Stimulated activated CD4-positive, alpha-beta T cell treated with anti-CD3 and anti-CD28 coated beads, Interleukin-15, amount 100 ng/mL, for 48 hours (primary cell): ENCODE measurements around the gene CD86.
"Not testable (repeated sequence)": the region's sequence is repeated elsewhere in the genome, so short reads cannot be mapped to it uniquely, and the experiment has no call there.

ENCODE experiments used
- DNase-seq, 2 donors: peaks; one replicate each; pipeline ENCODE4 v3.0.0-alpha.2; 2020; ENCODE audit warnings: low read depth in 2 of 2

Gene CD86

GRCh38 chr3:122055215-122055614 is at the start of gene CD86:
CD86 (plus strand) TSS chr3:122055362; CDS start chr3:122055490, 128 bp downstream.
- no peak for DNase-seq

DNA sequence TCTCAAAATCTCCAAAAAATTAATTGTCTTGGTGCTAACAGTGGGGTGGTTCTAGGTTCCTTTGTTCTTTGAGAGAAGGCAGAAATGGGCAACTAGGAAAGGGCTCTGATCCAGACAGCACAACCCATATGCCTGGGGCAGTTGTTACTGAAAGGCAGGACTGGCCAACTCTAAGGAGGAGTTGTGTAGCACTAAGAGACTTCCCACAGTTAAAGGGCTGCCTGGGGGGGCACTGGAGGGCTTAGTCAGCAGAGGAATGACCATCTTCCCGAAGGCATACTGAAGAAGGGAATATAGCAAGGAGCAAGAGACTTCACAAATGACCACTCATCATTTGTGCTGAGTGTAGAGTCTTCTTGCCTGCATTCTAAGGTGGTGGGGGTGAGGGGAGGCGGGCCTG is 48.9 kb upstream of the CD86 start:
- no peak for DNase-seq

DNA sequence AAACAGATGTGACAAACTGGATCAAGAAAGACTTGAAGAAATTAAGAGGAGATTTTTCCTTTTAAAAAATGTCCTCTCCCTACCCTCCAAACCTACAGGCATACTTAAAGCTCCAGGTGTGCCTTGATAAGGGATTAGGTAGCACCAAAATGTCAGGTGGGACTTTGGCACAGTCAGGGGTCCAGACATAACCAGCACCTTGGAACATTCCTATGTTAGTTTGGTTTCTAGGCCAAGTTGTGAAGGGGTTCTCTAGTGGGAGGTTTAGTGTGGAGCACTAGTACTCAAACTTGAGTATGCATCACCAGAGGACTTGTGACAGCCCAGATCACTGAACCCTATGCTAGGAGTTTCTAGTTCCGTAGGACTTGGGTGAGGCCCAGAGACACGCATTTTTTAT is 47.0 kb upstream of the CD86 start:
- DNase-seq: no peak

DNA sequence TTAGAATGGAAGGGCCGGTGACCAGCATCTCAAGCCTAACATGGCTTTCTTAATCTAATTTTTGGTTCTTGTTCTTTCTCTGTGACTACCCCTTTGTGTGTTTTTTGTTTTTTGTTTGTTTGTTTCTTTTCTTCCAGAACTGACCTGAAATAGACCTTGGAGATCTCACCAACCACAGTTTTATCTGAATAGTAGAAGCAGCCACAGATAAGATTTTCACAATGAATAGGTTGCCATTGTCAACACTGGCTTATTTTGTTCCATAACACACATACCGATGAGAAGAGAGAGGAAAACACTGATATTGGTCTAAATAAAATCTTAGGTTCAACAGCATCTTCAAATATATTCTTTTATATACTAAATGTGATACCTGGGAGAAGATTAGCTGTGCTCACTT is 44.7 kb upstream of the CD86 start:
- no peak for DNase-seq

DNA sequence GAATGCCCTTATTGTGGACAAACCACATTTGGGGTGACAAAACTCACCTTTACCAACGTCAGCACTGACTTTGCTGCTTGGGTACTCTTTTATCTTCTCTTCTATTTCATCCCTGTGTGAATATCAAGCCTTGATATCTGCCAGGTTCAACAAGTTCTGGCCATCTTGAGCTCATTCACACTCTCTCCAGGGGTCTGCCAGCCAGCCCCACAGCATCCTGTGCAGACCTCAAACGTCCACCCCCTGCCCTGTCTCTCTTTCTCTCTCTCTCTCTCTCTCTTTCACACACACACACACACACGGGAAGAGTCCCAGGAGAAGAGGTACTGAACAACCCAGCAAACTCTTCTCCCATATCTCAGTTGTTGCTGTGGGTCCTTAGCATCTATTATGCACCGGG is 43.8 kb upstream of the CD86 start:
- DNase-seq: no peak

DNA sequence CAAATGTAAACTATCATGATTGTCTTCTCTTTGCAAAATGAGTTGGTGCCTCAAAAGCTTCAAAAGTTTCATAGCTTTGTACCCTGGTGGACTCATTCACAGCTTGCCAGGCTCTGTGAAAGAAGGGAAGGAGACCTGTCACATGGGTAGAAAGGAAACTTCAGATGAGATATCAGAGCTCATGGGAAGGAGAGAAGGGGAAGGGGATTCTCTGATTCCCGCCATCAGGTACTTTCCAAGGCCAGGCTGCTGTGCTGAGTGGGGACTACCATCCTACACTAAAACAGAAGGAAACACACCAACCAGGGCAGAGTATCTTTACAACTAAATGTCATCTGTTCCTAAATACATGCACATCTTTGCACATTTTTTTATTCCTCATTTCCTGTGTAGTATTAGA is 42.3 kb upstream of the CD86 start:
- no peak for DNase-seq

GRCh38 chr3:122013448-122013925 is 41.7 kb upstream of the CD86 start:
- no peak for DNase-seq

DNA sequence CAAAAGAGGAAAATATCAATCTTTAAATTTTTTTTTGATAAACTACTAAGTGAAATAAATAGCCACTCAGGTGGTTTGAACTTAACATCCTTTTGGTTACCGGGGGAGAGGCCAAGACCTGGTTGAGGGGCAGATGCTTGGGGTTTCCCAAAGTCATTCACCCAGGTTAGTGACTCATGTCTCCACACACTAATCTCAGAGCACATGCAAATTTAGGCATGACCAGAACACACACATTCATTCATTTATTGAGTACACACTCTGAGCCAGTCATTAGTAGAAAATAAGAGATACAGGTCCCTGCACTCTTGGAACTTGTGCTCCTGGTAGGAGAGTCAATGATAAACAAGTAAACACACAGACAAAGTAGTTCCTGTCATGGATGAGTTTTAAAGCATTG is 40.4 kb upstream of the CD86 start:
- DNase-seq: peak in 1 of 2 donors; percentile 15

GRCh38 chr3:122019493-122019892 is 35.7 kb upstream of the CD86 start:
- no peak for DNase-seq

DNA sequence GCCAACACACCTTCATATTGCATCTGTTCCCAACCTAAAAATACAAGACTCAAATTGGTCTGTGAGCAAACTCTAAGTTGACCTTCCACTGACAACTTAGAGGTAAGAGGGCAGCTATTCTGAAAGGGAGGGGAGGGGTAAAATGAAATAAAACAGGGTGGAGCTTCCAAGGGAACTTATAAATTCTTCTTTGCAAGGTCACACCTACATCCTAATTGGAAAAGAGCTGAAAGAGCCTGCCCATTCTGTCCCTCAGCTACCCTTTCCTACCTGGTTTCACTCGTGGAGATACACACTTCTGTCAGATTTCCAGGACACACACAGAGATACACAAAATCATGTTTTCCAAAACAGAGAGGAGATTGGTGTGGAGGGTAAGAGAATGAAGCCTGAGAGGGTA is 34.1 kb upstream of the CD86 start:
- DNase-seq: no peak

DNA sequence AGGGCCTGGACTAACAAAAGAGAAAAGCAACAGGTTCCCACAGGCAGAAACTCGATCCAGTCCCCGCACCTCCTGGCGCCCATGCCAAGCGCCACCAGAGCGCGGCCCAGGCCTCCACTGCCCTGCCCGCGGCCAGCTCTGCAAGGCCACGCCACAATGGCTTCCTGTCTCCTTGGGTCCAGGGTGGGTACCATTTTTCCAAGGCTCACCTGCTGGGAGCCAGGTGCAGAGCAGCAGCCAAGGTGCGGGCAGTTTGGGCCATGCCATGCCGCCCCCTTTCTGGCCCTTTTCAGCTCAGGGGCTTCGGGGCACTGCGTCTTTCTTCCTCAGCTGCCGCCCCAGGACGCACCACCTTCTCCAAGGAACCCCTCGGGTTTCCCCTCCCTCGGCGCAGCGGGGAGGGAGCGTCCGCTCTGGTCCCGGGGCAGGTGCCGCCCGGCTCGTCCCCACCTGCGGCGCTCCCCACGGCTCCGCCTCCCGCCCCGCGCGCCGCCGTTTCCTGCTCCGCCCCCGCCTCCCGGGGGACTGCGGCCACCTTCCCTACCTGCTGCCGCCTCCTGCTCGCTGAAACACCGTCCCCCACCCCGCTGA is 33.3 kb upstream of the CD86 start, which contains the start of gene ILDR1:
Gene ILDR1 (minus strand): TSS at position 437 of the 591 bp plus-strand sequence. CDS start 170 bp downstream, at position 267.
- DNase-seq: no peak

- no peak for DNase-seq
Measured at GRCh38 chr3:122023335-122023910, 31.7 kb upstream of the CD86 start.

GRCh38 chr3:122024800-122025199 is 30.4 kb upstream of the CD86 start:
- DNase-seq: no peak

GRCh38 chr3:122025296-122025695 is 29.9 kb upstream of the CD86 start:
- DNase-seq: no peak

- DNase-seq: no peak
Measured at GRCh38 chr3:122030381-122031122, 24.6 kb upstream of the CD86 start.

- no peak for DNase-seq
Measured at GRCh38 chr3:122031123-122031468, 24.1 kb upstream of the CD86 start.

DNA sequence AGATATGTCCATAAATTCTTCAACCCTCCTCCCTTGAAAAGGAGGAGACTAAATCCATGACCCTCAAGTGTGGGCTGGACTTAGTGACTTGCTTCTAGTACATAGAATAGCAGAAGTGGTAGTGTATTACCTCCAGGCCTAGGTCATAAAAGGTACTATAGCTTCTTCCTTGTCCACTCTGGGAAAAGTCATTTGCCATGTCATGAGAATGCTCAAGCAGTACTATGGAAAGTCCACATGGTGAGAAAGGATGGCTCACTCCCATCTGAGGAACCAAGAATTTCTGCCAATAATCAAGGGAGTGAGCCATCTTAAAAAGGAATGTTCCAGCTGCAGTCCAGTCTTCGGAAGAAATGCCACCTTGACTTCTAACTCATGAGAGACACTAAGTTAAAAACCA is 22.6 kb upstream of the CD86 start:
- no peak for DNase-seq

GRCh38 chr3:122033023-122033422 is 22.1 kb upstream of the CD86 start:
- DNase-seq: no peak

DNA sequence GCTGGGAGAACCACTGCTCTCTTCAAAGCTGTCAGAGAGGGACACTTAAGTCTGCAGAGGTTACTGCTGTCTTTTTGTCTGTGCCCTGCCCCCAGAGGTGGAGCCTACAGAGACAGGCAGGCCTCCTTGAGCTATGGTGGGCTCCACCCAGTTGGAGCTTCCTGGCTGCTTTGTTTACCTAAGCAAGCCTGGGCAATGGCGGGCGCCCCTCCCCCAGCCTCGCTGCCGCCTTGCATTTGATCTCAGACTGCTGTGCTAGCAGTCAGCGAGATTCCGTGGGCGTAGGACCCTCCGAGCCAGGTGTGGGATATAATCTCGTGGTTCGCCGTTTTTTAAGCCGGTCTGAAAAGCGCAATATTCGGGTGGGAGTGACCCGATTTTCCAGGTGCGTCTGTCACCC is 7.9 kb upstream of the CD86 start:
- not testable (repeated sequence) for DNase-seq

DNA sequence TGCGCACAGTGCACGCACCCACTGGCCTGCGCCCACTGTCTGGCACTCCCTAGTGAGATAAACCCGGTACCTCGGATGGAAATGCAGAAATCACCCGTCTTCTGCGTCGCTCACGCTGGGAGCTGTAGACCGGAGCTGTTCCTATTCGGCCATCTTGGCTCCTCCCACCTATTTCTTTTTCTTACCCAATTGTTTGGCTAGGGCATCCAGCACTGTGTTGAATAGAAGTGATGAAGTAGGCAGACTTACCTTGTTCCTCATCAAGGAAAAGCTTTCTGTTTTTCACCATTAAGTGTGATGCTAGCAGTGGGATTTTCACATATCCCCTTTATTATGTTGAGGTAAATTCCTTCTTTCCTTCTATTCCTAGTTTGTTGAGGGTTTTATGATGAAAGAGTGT is 7.4 kb upstream of the CD86 start:
- DNase-seq: not testable (repeated sequence)

- no peak for DNase-seq
Measured at GRCh38 chr3:122052968-122053367, 2.2 kb upstream of the CD86 start.

DNA sequence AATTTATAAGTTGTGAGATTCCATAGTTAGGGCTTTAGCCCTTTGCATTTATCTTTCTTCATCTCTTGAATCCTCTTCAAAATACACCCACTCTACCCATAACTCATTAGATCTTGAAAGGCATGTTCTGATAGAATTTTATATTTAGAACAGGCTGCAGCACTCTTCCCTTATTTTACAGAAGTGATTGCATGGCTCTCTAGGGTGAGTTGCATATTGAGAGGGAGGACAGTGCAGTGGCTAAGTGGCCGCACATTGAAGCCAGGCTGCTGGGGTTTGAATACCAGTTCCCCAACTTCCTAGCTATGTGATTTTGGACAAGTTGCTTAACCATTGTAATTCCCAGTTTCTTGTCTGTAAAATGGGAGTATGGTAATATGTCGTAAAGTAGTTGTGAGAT is 2.5 kb downstream of the CD86 start:
- DNase-seq: no peak

DNA sequence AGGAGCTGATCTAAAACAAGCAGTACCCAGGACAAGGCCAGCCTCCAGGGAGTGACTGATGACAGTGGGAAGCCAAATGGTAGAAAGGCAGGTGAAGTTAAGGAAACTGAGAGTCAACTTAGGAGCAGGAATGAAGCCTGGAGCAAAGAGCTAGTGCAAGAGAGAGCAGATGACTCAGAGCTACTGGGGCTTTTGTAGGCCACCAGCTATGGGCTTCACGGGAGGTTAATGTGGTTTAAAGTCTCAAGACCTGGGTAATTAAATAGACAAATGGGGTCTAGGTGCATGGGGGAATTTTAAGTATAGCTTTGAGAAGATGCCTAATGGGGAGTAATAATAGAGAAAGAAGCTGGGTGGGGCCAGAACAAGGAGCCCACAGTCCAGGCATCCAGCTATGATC is 3.1 kb downstream of the CD86 start:
- no peak for DNase-seq
